Measurements from ENCODE around the gene AP5M1.
"Not testable (repeated sequence)": the region's sequence is repeated elsewhere in the genome, so short reads cannot be mapped to it uniquely, and the experiment has no call there.

Gene AP5M1

DNA sequence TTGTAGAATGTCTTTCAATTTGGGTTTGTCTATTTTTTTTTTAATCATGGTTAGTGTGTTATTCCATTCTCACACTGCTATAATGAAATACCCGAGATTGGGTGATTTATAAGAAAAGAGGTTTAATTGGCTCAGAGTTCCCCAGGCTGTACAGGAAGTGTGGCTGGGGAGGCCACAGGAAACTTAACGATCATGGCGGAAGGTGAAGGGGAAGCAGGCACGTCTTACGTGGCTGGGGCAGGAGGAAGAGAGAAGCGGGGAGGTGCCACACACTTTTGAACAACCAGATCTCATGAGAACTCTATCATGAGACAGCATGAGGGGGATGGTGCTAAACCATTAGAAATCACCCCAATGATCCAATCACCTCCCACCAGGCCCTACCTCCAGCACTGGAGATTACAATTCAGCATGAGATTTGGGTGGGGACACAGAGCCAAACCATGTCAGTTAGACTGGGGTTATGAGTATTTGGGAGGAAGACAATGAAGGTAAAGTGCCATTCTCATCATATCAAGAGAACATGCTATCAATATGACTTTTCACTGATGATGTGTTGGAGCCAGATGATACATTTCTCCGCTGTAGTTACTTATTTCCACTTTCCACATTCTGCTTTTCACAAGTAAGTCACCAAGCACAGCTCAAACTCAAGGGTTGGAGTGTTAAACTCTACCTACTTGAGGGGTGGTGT is 45.8 kb downstream of the AP5M1 start:
- Histone ChIP-seq H3K27ac (no peak overlapping the region), H3K4me3 (no peak overlapping the region)
- no peak for DNase-seq (ENCODE audit: low spot score)
- TF ChIP-seq, protein P1, sequence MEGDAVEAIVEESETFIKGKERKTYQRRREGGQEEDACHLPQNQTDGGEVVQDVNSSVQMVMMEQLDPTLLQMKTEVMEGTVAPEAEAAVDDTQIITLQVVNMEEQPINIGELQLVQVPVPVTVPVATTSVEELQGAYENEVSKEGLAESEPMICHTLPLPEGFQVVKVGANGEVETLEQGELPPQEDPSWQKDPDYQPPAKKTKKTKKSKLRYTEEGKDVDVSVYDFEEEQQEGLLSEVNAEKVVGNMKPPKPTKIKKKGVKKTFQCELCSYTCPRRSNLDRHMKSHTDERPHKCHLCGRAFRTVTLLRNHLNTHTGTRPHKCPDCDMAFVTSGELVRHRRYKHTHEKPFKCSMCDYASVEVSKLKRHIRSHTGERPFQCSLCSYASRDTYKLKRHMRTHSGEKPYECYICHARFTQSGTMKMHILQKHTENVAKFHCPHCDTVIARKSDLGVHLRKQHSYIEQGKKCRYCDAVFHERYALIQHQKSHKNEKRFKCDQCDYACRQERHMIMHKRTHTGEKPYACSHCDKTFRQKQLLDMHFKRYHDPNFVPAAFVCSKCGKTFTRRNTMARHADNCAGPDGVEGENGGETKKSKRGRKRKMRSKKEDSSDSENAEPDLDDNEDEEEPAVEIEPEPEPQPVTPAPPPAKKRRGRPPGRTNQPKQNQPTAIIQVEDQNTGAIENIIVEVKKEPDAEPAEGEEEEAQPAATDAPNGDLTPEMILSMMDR (IDR thresholded peaks at IDR 0.05): no peak

DNA sequence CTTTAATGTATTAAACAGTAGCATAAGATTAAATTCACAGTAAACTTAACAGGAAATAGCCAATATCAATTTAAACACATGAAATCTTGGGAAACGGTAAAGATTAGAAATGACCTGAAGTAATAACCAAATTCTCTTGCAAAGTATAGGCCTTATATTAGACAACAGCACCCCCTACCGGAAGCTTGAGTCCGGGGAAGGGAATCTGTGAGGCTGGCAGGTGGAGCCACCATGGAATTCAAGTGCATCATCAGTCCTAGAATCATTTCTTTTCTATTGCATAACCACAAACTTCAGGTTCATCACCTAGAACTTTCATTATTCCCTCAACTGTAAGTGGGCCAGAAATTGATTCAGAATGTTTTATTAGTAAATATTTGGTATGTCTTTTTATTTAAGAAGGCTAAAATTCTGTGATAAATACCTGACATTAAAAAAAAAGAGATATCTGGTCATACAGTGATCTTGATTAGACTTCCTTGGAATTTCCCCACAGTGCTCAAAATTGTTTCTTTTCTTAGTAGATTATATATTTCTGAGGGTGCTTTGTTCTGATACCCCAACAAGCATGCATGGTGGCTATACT is 48.6 kb downstream of the AP5M1 start:
- DNase-seq (ENCODE audit: low spot score): no peak
- no peak overlapping the region for H3K4me3 ChIP-seq
- H3K27ac ChIP-seq: no peak overlapping the region
- TF ChIP-seq, protein P1 (IDR thresholded peaks at IDR 0.05): peak; percentile 48

DNA sequence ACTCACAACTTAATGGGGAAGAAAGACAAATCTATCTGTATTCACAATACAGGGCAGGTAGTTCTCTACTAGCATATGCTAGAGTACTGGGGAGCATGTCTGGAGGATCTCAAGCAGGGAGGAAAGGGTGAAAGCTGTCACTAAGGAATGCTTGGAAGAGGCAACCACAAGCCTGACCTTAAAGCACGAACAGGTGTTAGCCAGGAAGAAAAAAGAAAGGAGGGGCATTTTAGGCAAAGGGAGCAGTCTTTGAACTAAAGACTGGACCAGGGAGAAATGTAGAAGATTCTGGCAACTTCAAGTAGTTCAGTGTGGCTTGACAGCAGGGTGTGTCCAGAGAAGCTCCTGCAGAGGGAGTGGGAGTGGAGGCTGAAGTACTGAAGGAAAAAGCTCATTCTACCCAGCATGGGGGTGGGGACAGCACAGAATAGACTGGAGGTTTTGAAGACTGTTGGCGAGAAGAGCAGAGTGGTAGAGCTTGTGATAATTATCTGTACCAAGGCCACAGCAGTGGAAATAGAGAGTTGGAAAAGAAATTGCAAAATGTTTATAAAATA is 50.9 kb downstream of the AP5M1 start:
- no peak for DNase-seq (ENCODE audit: low spot score)
- TF ChIP-seq, protein P1 (IDR thresholded peaks at IDR 0.05): no peak
- H3K27ac ChIP-seq: no peak overlapping the region
- no peak overlapping the region for H3K4me3 ChIP-seq

DNA sequence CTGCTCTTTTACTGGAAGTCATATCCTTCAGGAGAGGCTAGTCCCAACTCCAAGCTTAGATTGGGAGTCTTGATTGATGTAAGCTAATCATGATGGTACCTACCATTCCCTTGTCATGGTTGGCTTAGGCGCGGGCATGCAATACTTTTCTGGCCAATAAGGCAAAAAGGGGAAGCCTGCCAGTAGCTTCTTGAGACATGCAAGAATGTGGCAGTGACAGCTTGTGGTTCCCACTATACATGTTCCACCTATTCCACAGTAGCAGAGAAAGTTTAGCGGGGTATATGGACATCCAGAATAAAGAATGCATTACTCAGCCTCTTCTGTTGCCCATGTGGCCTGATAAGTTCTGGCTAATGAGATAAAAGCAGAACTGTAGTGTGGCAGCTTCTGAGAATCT is 55.0 kb downstream of the AP5M1 start:
- no peak for DNase-seq (ENCODE audit: low spot score)
- no peak overlapping the region for H3K27ac ChIP-seq
- no peak overlapping the region for H3K4me3 ChIP-seq
- TF ChIP-seq, protein P1 (IDR thresholded peaks at IDR 0.05): no peak

DNA sequence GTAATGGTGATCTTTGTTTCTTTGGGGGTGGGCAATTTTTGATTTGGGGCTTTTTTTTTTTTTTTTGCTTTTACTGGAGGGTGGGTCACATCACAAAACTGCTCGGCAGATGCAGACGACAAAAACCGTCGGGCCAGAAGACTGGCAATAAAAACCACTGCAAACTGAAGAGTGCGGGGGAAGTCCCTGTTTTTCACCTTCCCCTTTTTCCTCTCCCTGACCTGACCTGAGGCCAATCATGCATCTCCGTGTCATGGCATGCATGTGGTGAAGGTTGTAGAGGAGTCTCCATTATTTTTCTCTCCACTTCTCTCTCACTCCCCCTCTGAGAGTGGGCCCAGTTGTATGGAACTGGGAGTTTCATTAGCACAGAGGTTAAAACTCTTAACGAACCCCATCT is 57.5 kb downstream of the AP5M1 start:
- no peak overlapping the region for H3K4me3 ChIP-seq
- TF ChIP-seq, protein P1 (IDR thresholded peaks at IDR 0.05): no peak
- DNase-seq (ENCODE audit: low spot score): no peak
- H3K27ac ChIP-seq: no peak overlapping the region

DNA sequence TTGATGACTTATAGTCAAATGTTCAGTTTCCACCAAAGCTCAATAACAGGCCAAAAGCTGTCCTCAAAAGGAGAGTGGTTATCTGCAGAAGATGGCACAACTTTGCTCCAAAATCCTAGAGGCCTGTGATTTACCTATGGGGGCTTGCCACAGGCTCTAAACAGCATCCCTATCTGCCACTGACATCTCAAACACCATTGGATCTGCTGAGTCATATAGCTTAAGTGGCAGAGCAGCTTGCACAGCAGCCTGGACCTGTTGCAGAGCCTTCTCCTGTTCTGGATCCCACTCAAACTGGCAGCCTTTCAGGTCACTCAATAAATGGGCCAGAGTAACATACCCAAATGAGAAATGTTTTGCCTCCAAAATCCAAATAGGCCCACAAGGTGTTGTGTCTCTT is 61.1 kb downstream of the AP5M1 start:
- H3K4me3 ChIP-seq: no peak overlapping the region
- TF ChIP-seq, protein P1 (IDR thresholded peaks at IDR 0.05): no peak
- DNase-seq (ENCODE audit: low spot score): no peak
- no peak overlapping the region for H3K27ac ChIP-seq

DNA sequence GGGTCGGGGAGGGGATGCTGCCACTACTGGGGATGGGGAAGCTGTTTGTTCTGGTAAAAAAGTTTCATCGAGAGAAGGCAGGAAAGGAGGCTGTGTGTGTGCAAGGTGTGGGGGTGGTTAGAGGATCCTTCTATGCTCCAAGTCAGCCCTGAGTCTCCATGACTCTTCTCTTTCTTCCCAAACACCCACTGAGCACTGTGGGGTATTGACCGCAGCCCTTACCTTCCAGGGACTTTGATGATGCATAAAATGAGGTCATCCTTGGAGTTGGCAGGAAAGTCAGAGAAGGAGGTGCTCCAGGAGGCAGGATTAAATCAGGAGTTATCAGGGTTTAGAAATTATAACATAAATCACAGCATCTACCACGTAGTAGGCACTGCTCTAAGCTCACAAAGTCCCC is 63.7 kb downstream of the AP5M1 start:
- not testable (repeated sequence) for H3K27ac ChIP-seq; DNase-seq (ENCODE audit: low spot score); H3K4me3 ChIP-seq

DNA sequence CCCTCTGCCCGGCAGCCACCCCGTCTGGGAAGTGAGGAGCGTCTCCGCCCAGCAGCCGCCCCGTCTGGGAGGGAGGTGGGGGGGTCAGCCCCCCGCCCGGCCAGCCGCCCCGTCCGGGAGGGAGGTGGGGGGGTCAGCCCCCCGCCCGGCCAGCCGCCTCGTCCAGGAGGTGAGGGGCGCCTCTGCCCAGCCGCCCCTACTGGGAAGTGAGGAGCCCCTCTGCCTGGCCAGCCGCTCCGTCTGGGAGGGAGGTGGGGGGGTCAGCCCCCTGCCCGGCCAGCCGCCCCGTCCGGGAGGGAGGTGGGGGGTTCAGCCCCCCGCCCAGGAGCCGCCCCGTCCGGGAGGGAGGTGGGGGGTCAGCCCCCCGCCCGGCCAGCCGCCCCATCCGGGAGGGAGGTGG is 65.0 kb downstream of the AP5M1 start:
- not testable (repeated sequence) for H3K27ac ChIP-seq; DNase-seq (ENCODE audit: low spot score); H3K4me3 ChIP-seq

DNA sequence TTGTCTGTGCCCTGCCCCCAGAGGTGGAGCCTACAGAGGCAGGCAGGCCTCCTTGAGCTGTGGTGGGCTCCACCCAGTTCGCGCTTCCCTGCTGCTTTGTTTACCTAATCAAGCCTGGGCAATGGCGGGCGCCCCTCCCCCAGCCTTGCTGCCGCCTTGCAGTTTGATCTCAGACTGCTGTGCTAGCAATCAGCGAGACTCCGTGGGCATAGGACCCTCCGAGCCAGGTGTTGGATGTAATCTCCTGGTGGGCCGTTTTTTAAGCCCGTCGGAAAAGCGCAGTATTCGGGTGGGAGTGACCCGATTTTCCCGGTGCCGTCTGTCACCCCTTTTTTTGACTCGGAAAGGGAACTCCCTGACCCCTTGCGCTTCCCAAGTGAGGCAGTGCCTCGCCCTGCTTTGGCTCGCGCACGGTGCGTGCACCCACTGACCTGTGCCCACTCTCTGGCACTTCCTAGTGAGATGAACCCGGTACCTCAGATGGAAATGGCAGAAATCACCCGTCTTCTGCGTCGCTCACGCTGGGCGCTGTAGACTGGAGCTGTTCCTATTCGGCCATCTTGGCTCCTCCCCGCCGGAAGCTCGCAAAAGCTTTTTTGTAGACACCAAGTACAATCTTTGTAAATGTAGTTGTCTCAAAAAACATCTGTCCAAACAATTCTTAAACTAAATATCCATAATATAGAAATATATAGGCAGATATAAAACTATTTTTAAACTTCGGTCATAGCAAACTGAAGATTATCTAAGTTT is 75.0 kb downstream of the AP5M1 start:
- not testable (repeated sequence) for H3K4me3 ChIP-seq; H3K27ac ChIP-seq; DNase-seq (ENCODE audit: low spot score)

Measured in coronary artery (tissue), 2 donors.